GM19043 (cell line): ENCODE data around the gene FMNL2.

Source experiments
- ATAC-seq: cut with Tn5 transposase; IDR thresholded peaks from one replicate; pipeline ENCODE4 v1.9.1; 2021; ENCODE audit warnings: low read depth; ENCODE audit not compliant: unreplicated experiment

FMNL2 gene

DNA sequence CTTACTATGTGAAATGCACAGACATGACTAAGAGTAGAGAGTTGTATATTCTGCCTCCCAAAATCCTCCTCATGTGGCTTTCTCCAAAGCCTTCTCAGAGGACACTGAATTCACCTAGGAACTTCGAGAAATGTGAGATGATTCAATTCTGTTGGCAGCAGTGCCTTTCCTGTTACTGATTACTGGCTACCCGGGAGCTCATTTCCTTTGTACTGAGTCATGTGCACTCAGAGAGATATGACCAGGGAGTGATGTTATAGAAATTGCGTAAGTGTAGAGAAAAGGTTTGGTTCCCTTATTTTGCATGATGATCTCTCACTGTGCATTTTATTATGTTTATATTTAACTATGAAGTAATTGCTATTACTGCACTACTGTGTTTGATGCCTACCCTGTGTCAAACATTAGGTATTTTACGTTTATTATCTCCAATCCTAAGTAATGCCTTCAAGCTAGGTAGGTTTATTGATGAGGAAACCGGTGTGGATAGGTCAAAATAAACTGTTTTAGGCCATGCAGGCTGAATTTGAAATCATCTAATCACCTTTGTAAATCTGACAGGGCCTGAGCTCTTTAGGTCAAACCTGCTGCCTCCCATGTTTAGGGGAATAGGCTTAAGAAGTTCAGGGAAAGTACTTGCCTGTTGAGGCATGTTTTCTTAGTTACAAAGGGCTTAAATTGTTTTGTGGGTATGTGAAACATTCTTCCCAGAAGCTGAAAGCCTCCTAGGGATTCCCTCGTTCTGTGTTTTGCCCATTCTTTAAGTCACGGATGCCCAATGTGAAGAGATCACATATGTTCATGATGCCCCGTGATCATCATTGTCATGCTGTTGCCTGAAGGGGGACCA is 86.8 kb downstream of the FMNL2 start:
- peak; percentile 74 for ATAC-seq

DNA sequence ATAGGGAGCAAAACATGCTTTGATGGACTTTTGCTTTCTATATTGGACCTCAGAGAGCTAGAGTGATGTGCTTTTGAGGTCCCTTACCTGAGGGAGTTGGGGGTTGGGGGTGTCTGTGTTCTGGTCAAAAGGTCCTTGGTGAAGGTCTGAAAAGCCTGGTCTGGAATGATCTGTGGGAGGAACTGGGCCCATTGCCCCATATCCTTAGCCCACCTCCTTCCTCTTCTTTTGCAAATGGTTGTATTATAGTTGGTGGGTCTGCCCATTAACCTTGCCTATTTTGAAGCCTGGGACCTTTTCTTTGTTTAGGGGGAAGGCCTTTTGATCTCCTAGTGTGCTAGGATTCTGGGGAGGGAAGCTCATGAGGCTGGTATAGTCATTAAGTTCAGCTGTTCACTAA is 88.7 kb downstream of the FMNL2 start:
- no peak for ATAC-seq

GRCh38 chr2:152425765-152426727 is 91.1 kb downstream of the FMNL2 start:
- ATAC-seq: no peak

DNA sequence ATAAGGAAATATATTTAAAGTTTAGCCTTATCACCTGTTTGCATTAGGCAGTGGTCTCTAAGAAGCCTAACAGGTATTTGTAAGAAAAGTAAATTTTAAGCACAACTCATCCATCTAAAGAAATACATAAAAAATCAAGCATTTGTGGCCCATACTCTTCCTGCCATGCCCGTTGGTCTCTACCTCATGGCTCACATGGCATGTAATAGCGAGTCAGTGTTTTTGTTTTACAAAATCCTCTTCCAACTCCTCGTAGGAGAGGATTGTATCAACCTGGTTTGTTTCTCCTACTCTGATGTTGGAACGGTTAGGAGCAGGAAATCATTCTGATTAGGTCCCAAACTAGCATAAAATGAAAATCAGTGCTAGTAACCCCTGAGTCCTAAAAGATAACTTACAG is 91.8 kb downstream of the FMNL2 start:
- ATAC-seq: no peak

DNA sequence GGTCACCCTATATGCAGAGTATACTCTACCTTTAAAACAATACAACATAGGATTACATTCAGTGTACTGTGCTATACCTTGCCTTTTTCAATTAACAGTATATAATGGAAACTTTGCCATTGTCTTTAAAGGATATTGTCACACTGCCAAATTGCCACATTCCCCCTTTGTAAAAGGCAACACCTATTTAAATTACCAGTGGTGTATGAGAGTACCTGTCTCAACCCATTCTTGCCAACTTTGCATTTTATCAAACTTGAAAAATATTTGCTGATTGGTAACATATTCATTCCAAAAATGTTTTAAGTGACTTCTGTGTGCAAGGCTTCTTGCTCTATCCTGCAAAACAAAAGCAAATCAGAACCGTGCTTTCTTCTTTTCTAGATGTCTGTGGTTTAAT is 92.9 kb downstream of the FMNL2 start:
- ATAC-seq: no peak

GRCh38 chr2:152428800-152429582 is 94.0 kb downstream of the FMNL2 start:
- no peak for ATAC-seq

DNA sequence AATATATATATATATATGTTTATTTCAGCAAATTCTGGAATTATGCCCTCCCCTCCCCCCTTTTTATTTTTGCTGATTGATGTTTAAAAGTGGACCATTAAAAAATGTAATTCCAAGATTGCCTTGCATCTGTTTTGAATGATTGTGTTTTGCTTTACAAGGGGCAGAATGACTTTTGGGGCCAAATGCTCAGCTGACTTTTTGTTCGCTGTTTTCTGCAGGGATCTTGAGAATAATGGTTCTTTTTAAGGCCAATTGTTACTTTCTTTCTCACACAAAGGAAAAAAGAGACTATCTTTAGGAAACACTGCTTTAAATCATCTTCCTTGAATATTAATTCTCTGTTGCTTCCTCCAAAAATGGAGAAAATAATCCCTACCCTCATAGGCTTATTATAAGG is 95.9 kb downstream of the FMNL2 start:
- ATAC-seq: no peak

- no peak for ATAC-seq
These were observed 96.6 kb downstream of the FMNL2 start for GRCh38 chr2:152431370-152432098.

DNA sequence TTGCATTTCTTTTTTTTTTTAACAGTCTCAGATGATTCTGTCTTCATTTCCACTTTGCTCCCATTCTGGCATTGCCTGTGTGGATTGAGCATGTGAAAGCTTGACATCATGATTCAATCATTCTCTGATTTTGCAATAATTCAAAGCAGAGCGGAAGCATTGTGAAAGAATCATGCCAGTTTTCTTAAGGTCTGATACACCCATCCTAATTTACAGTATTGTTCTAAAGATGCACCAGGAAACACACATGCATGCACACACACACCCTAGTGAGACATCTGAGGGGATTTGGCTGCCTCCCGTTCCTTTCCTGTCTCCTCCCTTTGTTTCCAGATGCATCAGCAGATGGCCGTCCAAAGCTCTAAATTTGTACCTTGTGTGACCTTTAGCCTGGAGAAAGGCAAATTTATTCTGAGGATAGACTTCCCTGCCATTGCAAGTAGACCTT is 97.3 kb downstream of the FMNL2 start:
- ATAC-seq: no peak

GRCh38 chr2:152432765-152433164 is 97.8 kb downstream of the FMNL2 start:
- no peak for ATAC-seq

DNA sequence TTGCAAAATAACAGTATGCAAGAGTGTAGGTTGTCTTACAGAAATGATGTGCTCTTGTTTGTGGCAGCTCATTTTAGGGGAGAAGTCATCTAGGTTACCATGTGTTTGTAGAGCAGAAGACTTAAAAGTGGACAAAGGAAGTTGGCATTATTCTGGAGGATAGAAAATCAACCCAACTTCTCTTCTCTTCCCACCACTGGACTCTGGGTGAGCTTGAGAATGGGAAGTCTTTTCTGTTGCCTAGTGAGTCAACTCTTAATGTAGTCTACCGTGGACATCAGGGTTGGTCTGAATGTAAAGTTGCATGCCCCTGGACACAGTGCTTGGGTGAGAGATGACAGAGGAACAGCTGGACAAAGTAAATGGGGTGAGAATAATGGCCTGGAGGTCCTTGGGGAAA is 98.3 kb downstream of the FMNL2 start:
- no peak for ATAC-seq

DNA sequence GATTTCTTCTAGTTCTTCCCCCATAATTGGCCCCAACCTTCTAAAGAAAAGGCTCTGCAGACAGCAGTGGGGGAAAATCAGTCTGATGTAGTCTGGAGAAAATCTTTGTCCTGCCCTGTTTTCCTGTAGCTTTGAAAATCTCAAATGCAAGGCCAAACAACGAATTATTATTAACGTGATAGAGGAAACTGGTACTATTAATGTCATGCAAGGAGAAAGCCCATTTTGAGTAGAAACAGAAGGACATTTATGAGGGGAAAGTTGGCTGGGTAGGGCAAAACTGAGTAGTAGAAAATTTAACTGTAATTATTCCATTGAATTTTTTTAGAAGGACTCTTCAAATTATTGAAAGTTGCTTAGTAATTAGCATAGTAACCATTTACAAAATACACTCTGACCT is 98.8 kb downstream of the FMNL2 start:
- ATAC-seq: no peak

DNA sequence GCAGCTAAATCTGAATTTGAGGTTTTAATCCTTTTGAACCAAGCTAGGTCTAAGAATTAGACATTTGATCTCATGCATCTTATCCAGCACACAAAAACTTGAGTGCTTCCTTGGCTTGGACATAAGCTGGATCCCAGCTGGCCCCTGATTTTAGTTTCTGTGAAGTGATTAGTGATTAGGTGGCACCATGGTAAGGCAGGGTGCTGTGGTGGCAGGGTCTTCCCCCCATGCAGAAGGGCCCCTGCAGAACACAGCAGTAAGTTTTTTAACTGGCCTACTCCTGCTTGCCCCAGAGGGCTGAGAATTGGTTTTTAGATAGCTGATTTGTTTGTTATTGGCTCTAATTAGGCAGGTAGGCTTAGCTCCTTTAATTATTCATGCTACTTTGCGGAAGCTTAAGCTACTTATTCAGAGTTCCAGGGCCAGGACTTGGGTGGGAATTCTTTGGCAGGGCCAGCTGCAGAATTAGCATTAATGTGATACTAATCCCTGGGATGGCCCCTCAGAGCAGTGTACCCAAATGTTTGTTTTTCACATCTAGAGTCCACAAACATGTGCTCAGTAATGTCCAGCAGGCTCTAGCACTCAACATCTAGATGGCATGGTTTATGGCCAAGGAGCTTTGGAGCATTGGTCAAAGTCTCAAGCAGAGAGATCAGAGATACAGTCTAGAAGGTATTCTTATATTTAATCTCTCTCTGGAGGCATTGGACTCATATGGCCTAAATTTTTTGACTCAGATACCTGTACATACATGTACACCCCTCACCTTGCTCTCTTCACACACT is 99.6 kb downstream of the FMNL2 start:
- ATAC-seq: no peak

GRCh38 chr2:152436148-152436547 is 101.2 kb downstream of the FMNL2 start:
- no peak for ATAC-seq

- ATAC-seq: no peak
These were observed 102.5 kb downstream of the FMNL2 start for GRCh38 chr2:152437276-152438108.

DNA sequence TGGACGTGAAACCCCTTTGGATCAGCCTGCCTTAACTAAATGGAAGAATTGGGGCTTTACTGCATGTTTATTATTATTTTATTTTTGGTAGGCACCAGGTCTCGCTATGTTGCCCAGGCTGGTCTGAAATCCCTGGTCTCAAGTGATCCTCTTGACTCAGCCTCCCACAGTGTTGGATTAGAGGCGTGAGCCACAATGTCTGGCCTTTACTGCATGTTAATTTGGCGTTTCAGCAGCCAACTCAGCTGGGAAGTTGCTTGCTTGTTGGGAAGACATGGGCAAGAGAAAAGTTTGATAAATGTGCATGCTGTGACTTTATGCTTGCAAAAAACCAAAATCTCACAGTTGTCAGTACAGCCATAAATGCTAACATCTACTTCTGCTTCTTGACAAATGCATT is 105.1 kb downstream of the FMNL2 start:
- ATAC-seq: no peak

DNA sequence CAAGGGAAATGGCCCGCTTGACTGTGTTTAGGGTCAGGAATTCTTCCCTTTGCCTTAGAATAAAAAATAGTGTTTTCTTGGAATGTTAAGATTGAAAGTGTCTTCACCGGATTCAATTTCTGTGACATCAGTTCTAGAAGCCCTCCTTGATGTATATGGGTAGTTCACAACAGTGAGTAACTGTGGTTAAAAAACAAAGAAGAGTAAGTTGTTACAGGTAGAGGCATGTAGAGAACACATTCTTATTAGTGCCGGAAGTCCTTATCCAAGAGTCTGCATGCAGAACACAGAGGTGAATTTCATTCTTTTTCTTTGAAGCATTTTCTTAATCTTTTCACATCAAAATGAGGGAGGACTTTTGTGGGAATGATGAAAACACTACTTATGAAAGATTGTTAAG is 105.5 kb downstream of the FMNL2 start:
- ATAC-seq: no peak

GRCh38 chr2:152441961-152442360 is 107.0 kb downstream of the FMNL2 start:
- no peak for ATAC-seq
